Measurements from ENCODE around the gene ADISSP.

Gene ADISSP

DNA sequence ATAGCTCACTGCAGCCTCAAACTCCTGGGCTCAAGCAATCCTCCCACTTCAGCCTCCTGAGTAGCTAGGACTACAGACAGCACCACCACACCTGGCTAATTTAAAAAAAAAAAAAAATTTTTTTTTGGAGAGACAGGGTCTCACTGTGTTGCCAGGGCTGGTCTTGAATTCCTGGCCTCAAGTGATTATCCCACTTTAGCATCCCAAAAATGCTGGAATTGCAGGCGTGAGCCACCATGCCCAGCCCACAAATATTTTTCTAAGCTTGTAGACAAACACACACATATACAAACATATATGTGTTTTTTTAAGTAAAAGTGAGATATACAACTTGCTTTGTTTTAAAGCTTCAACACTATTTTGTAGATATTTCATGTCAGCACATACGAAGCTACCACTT lies 24.3 kb downstream of the ADISSP start:
- H3K4me3 ChIP-seq (ENCODE audit: low read length), result no peak overlapping the region
- TF ChIP-seq, protein P1, sequence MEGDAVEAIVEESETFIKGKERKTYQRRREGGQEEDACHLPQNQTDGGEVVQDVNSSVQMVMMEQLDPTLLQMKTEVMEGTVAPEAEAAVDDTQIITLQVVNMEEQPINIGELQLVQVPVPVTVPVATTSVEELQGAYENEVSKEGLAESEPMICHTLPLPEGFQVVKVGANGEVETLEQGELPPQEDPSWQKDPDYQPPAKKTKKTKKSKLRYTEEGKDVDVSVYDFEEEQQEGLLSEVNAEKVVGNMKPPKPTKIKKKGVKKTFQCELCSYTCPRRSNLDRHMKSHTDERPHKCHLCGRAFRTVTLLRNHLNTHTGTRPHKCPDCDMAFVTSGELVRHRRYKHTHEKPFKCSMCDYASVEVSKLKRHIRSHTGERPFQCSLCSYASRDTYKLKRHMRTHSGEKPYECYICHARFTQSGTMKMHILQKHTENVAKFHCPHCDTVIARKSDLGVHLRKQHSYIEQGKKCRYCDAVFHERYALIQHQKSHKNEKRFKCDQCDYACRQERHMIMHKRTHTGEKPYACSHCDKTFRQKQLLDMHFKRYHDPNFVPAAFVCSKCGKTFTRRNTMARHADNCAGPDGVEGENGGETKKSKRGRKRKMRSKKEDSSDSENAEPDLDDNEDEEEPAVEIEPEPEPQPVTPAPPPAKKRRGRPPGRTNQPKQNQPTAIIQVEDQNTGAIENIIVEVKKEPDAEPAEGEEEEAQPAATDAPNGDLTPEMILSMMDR (conservative IDR thresholded peaks at IDR 0.05; ENCODE audit: low read depth, low read length), result no peak
- DNase-seq (ENCODE audit: low read depth), result no peak

DNA sequence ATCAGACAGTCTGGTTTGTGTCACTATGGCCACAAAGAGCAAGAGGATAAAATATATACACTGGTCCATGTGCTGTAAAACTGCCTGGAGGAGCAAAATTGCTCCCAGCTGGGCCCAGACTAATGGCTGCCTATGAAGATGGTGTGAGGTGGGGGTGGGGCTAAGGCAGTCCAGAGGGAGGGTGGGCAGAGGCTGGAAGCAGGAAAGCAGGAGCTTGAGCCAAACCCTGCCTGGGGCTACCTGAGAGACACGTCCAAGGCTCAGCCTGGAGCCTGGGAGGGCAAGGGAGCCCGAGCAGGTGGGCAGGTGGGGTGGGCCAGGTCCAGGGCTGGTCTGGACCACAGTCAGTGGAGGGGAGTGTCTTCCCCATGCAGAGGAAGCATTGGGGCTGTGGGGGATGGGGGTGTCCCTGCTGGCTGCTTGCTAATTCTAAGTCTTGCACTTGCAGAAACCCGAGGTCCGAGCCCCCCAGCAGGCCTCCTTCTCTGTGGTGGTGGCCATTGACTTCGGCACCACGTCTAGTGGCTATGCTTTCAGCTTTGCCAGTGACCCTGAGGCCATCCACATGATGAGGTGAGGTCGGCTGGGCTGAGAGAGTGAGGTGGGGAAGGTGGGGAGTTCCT lies 25.6 kb downstream of the ADISSP start:
- TF ChIP-seq, protein P1 (conservative IDR thresholded peaks at IDR 0.05; ENCODE audit: low read depth, low read length), result no peak
- DNase-seq (ENCODE audit: low read depth), result no peak
- H3K4me3 ChIP-seq (ENCODE audit: low read length), result no peak overlapping the region

DNA sequence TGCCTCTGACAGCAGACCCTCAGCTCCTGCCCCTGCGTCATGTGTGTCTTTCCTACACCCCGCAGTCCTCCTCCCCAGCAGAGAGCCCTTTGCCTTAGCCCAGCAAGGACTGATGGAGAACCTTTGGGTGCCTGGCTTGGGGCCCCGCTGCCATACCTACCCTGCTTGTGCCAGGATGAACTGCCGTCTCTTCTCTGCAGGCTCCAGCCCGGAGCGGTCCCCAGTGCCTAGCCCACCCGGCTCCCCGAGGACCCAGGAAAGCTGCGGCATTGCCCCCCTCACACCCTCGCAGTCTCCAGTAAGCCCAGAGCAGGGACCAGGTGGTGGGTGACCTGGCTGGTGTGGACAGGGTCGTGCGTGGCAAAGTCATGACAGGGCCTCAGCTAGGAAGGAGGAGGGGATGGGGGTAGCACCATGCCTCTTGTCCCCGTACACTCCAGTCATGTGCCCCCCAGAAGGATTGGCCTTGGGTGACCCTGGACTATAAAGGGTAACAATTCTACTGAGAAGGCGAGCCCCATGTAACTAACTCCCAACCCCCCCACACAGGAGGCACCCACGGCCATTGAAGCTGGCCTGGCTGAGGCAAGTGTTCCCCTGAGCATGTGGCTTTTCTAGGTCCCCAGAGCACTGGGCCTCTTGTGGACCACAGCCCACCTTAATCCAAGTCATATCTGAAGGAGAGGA lies 26.8 kb downstream of the ADISSP start:
- TF ChIP-seq, protein P1 (conservative IDR thresholded peaks at IDR 0.05; ENCODE audit: low read depth, low read length), result no peak
- H3K4me3 ChIP-seq (ENCODE audit: low read length), result no peak overlapping the region
- no peak for DNase-seq (ENCODE audit: low read depth)

DNA sequence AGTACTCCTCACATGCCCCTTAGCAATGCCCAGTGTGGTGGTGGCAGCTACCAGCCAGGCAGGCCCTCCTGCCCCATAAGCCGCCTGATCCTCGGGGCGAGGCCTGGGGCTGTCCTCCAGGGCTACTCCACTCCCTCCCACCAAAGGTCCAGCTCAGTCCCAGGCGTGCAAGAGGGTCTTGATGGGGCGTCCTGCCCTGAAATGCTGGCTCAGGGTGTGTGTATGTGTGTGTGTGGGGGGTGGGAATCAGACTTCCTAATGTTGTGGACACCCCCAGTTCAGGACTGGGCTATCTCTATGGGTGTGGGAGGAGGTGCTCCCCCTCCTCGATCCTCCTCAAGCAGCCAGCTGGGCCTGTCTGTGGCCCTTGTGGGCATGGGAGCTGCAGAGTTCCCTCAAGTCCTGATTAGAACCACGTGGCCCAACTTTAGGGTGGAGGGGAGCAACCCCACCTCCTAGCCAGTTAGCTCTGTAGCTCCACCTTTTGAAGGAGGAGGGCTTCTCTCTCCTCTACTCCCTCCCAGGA lies 27.6 kb downstream of the ADISSP start:
- DNase-seq (ENCODE audit: low read depth), result no peak
- TF ChIP-seq, protein P1 (conservative IDR thresholded peaks at IDR 0.05; ENCODE audit: low read depth, low read length), result no peak
- H3K4me3 ChIP-seq (ENCODE audit: low read length), result no peak overlapping the region

DNA sequence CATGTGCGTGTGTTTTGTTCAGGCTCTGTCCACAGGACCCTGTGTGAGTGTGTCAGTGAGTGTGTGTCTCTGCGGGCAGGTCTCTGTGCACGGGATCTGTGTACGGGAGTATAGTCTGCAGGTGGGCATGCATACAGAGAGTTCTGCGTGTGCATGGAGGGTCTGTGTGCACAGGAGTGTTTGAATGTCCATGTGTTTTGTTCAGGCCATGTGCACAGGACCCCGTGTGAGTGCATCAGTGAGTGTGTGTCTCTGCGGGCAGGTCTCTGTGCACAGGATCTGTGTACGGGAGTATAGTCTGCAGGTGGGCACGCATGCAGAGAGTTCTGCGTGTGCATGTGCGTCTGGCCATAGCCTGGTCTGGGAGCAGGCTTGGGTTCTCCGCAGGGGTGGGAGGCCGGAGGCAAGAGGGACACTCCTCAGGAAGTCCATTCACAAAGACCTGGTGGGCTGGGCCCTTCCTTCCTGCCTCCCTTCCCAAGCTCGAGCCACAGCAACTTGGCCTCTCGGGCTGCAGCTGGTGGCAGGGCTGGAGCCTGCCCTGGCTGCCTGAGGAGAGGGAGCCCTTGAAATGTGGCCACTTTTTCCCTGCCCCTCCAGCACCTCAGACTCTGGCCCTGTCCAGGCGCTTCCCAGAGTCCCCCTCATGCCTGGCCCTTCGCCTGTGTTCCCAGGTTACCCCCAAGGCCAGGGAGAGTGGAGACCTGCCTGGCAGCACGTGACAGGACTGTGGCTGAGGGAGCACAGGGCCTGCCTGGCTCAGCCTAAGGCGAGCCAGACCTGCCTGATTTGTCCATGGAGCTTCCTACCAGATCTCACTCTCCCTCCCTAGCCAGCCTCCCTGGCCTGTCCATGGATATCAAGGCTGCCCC lies 28.3 kb downstream of the ADISSP start:
- TF ChIP-seq, protein P1 (conservative IDR thresholded peaks at IDR 0.05; ENCODE audit: low read depth, low read length), result no peak
- H3K4me3 ChIP-seq (ENCODE audit: low read length), result no peak overlapping the region
- DNase-seq (ENCODE audit: low read depth), result no peak

DNA sequence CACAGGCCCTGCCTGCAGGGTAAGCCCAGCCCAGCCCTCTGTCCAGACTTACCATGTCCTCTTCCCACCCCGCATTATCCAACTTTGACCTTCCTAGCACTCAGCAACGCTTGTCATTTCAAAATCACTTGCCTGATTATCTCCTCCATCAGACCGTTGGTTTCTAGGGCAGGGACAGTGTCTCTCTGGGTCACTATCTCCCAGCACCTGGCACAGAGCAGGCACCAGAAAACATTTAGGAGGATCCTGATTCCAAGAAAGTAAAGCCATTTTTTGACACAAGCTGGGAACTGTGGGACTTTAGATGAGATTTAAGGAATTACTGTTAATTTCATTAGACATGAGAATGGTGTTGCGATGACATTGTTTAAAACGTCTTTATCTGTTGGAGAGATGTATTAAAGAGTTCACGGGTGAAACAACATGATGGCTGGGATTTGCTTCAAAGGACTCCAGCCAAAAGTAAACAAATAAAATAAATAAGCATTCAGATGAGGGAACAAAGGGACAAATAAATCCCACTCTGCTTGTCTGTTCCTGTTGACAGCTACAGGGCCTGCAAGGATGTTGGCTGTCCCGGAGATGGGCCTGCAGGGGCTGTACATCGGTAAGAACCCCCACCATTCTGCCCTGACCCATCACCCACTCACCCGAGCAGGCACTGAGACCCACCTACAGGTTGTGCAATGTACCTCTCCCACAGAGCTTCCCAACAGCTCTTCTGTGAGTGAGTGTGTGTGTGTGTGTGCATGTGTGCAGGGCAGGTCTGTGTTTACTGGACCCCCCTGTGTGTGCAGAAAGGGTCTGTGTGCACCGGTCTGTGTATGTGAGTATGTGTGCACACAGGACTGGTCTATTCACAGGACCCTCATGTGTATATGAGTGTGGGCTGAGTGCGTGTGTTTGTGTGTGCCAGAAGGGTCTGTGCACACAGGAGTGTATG lies 29.2 kb downstream of the ADISSP start:
- no peak for DNase-seq (ENCODE audit: low read depth)
- no peak overlapping the region for H3K4me3 ChIP-seq (ENCODE audit: low read length)
- TF ChIP-seq, protein P1 (conservative IDR thresholded peaks at IDR 0.05; ENCODE audit: low read depth, low read length), result no peak

Data from retinal pigment epithelial cell (primary cell).